COLO668 (cell line): ENCODE measurements around the gene RD3L.

Source experiments
- DNase-seq: peaks from one replicate; lab custom pipeline; 2025; ENCODE audit not compliant: unreplicated experiment; lab: John Stamatoyannopoulos, UW

The RD3L gene

GRCh38 chr14:103897075-103897947 is 45.0 kb downstream of the RD3L start:
- DNase-seq = no peak

DNA sequence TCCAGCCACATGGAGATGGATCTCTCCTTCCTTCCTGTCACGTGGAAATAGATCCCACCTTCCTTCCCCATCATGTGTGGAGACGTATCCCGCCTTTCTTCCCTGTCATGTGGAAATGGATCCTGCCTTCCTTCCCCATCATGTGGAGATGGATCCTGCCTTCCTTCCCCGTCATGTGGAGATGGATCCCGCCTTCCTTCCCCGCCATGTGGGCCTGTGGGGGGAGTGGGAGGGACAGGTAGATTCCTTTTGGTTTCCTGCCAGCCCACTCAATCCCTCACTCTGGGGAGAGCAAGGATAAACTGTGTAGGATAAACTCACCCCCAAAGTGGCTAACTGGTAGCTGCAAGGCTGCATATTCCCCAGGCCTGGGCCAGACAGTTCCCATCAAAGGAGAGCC is 45.8 kb downstream of the RD3L start:
- no peak for DNase-seq

DNA sequence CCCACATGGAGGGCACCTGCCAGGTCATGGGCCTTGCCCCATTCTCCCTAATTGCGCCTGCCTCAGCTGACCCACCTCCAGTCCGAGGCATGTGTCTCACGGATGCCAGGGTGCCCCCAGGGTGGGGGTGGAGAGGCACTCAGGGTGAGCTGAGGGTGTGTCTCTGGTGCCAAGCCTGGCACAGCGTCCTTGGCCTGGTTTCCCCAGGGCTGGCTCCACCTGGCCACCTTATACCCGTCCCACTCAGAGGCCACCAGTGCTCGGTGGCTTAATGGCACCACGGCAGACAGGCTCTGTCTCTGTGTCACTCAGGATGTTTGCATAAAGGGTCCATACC is 47.6 kb downstream of the RD3L start:
- DNase-seq = no peak

DNA sequence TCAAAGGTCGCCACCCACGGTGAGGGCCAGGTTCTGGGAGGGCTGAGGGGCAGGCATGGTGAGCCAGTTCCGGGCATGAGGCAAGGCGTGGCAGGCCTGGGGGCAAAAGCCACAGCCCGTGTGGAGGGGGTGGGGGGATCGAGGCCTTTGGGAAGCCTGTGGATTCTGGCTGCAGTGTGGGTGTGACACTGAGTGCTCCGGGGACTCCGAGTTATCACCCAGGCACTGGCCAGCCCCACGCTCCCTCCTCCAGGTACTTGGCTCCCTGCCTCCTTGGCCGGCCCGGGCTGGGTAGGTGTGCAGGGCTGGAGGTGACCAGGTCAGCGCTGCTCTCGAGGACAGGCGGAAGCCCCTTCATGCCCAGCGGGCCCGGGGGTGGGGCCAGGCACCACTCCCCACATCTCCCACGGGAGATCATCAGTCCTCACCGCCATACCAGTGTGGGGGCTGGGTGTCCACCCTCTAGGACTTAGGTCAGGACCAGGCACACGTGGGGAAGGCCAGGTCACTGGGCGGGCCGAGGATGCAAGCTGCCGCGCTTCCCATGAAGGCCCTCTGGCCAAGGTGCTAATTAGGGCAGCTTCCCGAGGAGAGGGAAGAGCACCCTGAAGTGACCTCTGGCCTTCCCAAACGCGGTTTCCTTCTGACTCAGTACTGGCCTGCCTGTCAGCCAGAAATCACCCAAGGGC is 48.2 kb downstream of the RD3L start:
- no peak for DNase-seq

- DNase-seq = no peak
Measured at GRCh38 chr14:103892247-103892646, 50.1 kb downstream of the RD3L start.

DNA sequence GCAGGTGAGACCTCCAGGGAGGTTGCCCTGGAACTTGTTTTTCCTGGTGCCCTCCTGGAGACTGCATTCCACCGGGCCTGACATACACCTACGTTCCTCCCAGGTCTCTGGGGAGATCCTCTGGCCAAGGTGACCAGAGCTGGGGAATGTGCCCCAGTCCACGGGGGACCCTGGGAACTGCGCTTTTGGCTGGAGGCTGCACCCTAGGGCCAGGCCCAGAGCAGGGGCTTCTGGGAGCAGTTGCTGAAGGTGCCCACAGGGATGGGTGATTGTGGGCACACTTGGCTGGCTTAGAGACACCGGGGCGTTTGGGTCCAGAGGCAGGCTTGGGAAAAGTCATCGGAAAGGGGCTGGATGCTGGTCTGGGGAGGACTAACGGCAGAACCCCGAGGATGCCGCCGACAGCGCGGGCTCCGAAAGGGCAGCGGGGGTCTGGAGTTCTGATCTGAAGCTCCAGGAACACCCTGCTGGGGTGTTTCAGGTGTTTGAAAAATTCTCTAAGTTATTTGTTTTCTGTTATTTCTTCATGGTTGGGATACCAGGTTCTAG is 50.6 kb downstream of the RD3L start:
- DNase-seq = no peak

GRCh38 chr14:103890821-103891666 is 51.3 kb downstream of the RD3L start:
- no peak for DNase-seq
